H1 (cell line): ENCODE data around the gene P2RX1.

Experiments used
- NRF1 ChIP-seq: IDR thresholded peaks from 2 replicates; pipeline ENCODE4 v1.6.1; 2011; ENCODE audit warnings: mild to moderate bottlenecking, low read depth, low read length, improper control_type of control experiment
- PHF8 ChIP-seq: fragments of 200-600 bp; sonication (generic); conservative IDR thresholded peaks from 2 replicates; pipeline ENCODE4 v1.7.1; 2012; ENCODE audit warnings: low read depth, mild to moderate bottlenecking, inconsistent platforms, low read length, moderate library complexity
- POLR2A ChIP-seq, 2 experiments: IDR thresholded peaks; 1 replicate in 1 of 2; 2 replicates in 1 of 2; pipeline ENCODE4 v1.6.1; 2011; ENCODE audit warnings: low read depth in 2 of 2, low read length in 2 of 2, mild to moderate bottlenecking in 2 of 2; ENCODE audit errors: control extremely low read depth in 1 of 2
- RNF2 ChIP-seq: fragments of 200-900, 300-1000 bp; sonication (generic); IDR thresholded peaks from 2 replicates; pipeline ENCODE4 v1.7.1; 2016; ENCODE audit warnings: borderline replicate concordance, low read depth, mild to moderate bottlenecking, antibody characterized with exemption, low read length; ENCODE audit not compliant: poor library complexity, severe bottlenecking; ENCODE audit errors: missing control alignments
- TCF12 ChIP-seq: IDR thresholded peaks from 2 replicates; pipeline ENCODE4 v1.6.1; 2011; ENCODE audit warnings: low read depth, mild to moderate bottlenecking, low read length
- USF2 ChIP-seq: IDR thresholded peaks from 2 replicates; pipeline ENCODE4 v1.6.1; 2011; ENCODE audit warnings: low read length, improper control_type of control experiment
- TF ChIP-seq, protein P1 (sequence below), 3 experiments: IDR thresholded peaks; 1 replicate in 2 of 3; 2 replicates in 1 of 3; pipeline versions ENCODE4 v1.5.1 to v1.6.1; 2011; ENCODE audit warnings: low read length in 3 of 3, mild to moderate bottlenecking in 3 of 3, inconsistent platforms in 2 of 3, low read depth in 1 of 3, moderate library complexity in 1 of 3; ENCODE audit not compliant: insufficient read depth in 1 of 3; ENCODE audit errors: control extremely low read depth in 1 of 3
- TF ChIP-seq, protein P2 (sequence below): IDR thresholded peaks from 2 replicates; pipeline ENCODE4 v1.6.1; 2011; ENCODE audit warnings: low read depth, mild to moderate bottlenecking, low read length; ENCODE audit not compliant: insufficient read depth

DNA sequence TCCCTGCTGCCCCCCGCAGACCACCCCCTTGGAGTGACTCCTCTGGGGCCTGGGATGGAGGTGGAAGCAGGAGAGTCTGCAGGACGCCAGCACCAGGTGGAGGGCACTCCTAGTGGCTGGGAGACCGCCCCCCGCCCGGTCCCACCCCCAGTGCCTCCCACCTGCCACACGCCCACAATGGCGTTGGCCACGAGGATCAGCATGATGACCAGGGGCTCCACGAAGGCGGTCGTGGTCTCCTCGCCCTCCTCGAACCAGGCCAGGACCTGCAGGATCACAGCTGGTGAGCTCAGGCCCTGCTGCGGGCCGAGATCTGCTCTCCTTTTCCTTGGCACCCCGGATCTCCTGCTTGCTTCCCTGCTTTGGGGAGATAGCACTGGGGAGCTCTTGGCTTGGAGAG is 35.2 kb upstream of the P2RX1 start:
- TF ChIP-seq, protein P1, sequence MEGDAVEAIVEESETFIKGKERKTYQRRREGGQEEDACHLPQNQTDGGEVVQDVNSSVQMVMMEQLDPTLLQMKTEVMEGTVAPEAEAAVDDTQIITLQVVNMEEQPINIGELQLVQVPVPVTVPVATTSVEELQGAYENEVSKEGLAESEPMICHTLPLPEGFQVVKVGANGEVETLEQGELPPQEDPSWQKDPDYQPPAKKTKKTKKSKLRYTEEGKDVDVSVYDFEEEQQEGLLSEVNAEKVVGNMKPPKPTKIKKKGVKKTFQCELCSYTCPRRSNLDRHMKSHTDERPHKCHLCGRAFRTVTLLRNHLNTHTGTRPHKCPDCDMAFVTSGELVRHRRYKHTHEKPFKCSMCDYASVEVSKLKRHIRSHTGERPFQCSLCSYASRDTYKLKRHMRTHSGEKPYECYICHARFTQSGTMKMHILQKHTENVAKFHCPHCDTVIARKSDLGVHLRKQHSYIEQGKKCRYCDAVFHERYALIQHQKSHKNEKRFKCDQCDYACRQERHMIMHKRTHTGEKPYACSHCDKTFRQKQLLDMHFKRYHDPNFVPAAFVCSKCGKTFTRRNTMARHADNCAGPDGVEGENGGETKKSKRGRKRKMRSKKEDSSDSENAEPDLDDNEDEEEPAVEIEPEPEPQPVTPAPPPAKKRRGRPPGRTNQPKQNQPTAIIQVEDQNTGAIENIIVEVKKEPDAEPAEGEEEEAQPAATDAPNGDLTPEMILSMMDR (IDR thresholded peaks at IDR 0.05; ENCODE audit: control extremely low read depth in 1 of 3, insufficient read depth in 1 of 3, low read depth in 1 of 3, low read length in 3 of 3): no peak
- TF ChIP-seq NRF1: no peak
- no peak for TF ChIP-seq TCF12
- TF ChIP-seq, protein P2, sequence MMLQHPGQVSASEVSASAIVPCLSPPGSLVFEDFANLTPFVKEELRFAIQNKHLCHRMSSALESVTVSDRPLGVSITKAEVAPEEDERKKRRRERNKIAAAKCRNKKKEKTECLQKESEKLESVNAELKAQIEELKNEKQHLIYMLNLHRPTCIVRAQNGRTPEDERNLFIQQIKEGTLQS: no peak
- TF ChIP-seq POLR2A (IDR thresholded peaks at IDR 0.05; ENCODE audit: control extremely low read depth in 1 of 2, low read depth in 2 of 2, low read length in 2 of 2): no peak
- no peak for TF ChIP-seq PHF8
- TF ChIP-seq RNF2: no peak
- no peak for TF ChIP-seq USF2
